PC-9 (cell line): ENCODE measurements around the gene TSPEAR.

ENCODE experiments used
- EZH2 ChIP-seq: fragments of 200-600 bp; sonication (generic); IDR thresholded peaks from 2 replicates; pipeline ENCODE4 v1.8.0; 2017; ENCODE audit warnings: antibody characterized with exemption, low read depth
- TF ChIP-seq, protein P1 (sequence below): fragments of 200-600 bp; sonication (generic); conservative IDR thresholded peaks from 2 replicates; pipeline ENCODE4 v1.6.1; 2017; ENCODE audit warnings: mixed run types, antibody characterized with exemption, mild to moderate bottlenecking, moderate library complexity

DNA sequence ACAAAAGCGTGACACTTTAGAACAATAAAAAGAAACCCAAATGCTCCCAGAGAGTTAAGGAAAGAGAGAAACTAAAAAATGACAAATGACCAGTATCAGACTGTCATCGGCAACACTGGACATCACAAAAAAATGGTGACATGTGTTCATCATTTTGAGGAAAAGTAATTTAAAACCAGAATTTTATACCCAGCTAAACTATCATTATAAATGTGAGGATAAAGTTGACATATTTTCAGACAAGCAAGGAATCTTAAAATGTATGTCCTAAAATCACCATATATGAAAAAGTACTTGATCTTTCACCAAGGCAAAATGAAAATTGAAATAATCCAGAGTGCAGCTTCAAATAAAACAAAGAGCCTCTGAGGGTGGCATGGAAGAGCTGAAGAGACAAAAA is 66.5 kb downstream of the TSPEAR start:
- TF ChIP-seq, protein P1, sequence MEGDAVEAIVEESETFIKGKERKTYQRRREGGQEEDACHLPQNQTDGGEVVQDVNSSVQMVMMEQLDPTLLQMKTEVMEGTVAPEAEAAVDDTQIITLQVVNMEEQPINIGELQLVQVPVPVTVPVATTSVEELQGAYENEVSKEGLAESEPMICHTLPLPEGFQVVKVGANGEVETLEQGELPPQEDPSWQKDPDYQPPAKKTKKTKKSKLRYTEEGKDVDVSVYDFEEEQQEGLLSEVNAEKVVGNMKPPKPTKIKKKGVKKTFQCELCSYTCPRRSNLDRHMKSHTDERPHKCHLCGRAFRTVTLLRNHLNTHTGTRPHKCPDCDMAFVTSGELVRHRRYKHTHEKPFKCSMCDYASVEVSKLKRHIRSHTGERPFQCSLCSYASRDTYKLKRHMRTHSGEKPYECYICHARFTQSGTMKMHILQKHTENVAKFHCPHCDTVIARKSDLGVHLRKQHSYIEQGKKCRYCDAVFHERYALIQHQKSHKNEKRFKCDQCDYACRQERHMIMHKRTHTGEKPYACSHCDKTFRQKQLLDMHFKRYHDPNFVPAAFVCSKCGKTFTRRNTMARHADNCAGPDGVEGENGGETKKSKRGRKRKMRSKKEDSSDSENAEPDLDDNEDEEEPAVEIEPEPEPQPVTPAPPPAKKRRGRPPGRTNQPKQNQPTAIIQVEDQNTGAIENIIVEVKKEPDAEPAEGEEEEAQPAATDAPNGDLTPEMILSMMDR, result no peak
- no peak for TF ChIP-seq EZH2
